Measurements from ENCODE around the gene ISG15. TPM values are rescaled to one million over a fixed set of nuclear protein-coding genes. Genes with fewer than 3 reads are reported as not detected.

ISG15 gene
- total and polyA plus RNA-seq, 2 of the 13 experiments (the other 11 are each of a cell fraction or from before 2014, with no cell fraction given), result 42.1 to 54.9 TPM

- TF ChIP-seq ZBTB37 (CRISPR knock-in tag; IDR thresholded peaks at IDR 0.05) (no peak), CREBL2 (CRISPR knock-in tag; IDR thresholded peaks at IDR 0.05; ENCODE audit: borderline replicate concordance) (no peak), ZNF687 (CRISPR knock-in tag; IDR thresholded peaks at IDR 0.05) (peak; percentile 96), POLR2AphosphoS2 (IDR thresholded peaks at IDR 0.05; ENCODE audit: low read depth, low read length) (peak; percentile 72; the same call in 1 of the 2 replicates), WIZ (CRISPR knock-in tag; IDR thresholded peaks at IDR 0.05) (peak; percentile 31; the same call in 1 of the 2 replicates), BRD4 (CRISPR knock-in tag; IDR thresholded peaks at IDR 0.05) (peak; percentile 95; the same call in 1 of the 2 replicates), GLI4 (CRISPR knock-in tag; IDR thresholded peaks at IDR 0.05; ENCODE audit: borderline replicate concordance) (peak; percentile 75; the same call in 1 of the 2 replicates), SNAPC4 (CRISPR knock-in tag; IDR thresholded peaks at IDR 0.05) (0 out of 2 replicates have a peak, but pooled peaks have one; percentile 12), JDP2 (CRISPR knock-in tag; IDR thresholded peaks at IDR 0.05; ENCODE audit: borderline replicate concordance) (no peak), KLF11 (CRISPR knock-in tag; IDR thresholded peaks at IDR 0.05) (no peak), ZBTB25 (CRISPR knock-in tag; IDR thresholded peaks at IDR 0.05) (peak; percentile 90; the same call in 1 of the 2 replicates), PRMT3 (CRISPR knock-in tag; IDR thresholded peaks at IDR 0.05; ENCODE audit: borderline replicate concordance, low read depth) (no peak; the same call in 1 of the 2 replicates)
Observed at GRCh38 chr1:1000357-1001056, 12.8 kb upstream of the ISG15 start (continued).

All from HepG2 (cell line).